GM12892 (cell line): Measurements from ENCODE around the gene GALNTL6.

Experiments used
- POLR2A ChIP-seq: IDR thresholded peaks from 2 replicates; pipeline ENCODE4 v1.6.1; 2011; ENCODE audit warnings: low read depth, low read length, control low read depth
- POLR2AphosphoS5 ChIP-seq: IDR thresholded peaks from 2 replicates; pipeline ENCODE4 v1.6.1; 2011; ENCODE audit warnings: low read depth, low read length, control low read depth
- TAF1 ChIP-seq: IDR thresholded peaks from 2 replicates; pipeline ENCODE4 v1.6.1; 2011; ENCODE audit warnings: low read depth, mild to moderate bottlenecking, control low read depth, low read length, borderline replicate concordance

DNA sequence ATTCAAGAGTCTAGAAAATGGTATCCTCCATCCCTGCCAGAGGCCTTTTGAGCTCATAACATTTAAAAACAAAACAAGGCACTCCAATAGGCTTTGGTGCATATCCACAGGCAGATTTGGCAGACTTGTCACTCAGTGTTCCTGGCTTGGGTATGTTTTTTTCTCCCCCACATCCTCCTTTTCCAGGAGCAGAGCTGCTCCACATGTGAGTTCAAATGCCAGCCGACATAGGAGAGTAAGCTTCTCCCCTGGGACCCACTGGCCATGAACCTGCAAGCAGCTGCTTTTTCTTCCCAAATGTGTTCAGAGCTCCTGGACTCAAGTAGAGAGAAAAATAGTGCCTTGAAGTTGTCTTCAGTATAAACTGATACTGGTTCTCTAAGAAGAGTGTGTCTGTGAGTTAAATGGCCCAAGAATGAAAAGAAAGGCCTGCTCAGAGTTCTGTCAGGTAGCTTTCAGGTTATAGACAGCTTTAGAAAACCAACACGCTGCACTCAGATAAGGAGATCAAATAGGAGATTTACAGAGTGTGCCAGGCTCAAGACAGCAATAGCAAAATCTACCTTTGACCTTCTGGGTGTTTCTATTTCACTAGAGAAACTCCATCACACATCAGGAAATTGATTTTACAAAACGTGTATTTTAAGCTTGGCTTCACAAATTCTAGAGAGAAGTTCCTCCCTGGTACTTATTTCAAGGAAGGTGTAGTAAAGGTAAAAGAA lies 1192.9 kb downstream of the GALNTL6 start:
- no peak for TF ChIP-seq POLR2A
- no peak for TF ChIP-seq TAF1
- no peak for TF ChIP-seq POLR2AphosphoS5
